ENCODE data around the gene LY6G5C.

Gene LY6G5C, protein sequence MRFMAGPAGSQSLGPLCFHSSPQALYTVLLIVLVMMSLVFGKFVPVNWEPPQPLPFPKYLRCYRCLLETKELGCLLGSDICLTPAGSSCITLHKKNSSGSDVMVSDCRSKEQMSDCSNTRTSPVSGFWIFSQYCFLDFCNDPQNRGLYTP
- 0.69 to 2.2 (median 1.4) reads per million in 18 experiments for total RNA-seq

GRCh38 chr6:31680226-31681134, at the start of gene LY6G5C:
LY6G5C (minus strand) TSS chr6:31681067; CDS start chr6:31680373, 694 bp downstream.
- peak; percentile 73 to 77 for DNase-seq

DNA sequence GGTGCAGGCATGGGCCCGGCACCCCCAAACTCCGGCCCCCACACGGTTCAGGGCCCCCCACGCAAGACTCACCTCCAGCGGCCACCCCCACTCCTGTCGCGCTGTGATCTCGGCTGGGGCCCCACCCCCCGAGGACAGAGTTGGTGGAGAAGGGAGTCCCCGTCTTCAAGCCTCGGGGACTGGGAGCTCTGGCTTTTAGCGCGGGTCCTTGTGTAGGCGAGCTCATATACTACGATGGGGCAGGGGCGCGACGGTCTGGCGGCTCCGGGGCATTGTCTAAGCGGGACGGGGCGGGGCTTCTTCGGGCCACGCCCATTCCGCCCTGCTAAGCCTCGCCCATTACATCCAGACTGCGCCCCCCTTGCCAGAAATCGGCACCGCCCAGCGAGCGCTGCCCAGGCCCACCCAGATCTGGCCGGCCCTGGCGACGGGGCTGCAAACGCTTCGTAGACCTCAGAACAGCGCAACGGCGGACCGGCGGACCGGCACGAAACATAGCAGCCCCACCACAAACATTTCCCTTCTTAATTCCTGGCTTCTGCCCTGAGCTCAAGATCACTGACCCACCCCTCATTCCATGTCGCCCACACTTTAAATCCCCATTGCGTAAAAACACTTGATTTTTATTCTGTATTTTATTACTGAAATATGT, 49.2 kb upstream of the LY6G5C start:
- DNase-seq, result peak; percentile 59 to 70

DNA sequence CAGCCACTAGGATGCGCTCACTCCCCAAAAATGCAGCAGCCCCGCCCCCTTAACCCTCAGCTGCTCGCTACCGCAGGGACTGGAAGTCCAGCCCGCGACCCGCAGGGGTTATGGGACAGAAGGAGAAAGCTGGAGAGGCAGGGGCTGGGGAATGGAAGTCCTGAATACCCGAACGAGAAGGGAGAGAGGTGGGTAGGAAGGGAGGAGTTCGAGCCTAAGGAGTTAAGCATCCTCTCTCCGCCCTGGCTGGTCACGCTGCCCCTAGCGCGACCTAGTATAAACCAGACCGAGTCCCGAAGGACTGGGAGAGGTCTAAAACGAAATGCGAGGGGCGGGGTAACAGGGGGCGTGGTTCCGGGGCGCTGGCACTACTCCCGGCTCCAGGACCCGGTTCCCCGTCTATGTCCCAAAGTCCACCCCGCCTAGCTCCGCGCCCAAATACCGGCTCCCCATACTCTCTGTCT, 48.7 kb upstream of the LY6G5C start:
- DNase-seq, result peak; percentile 87 to 89

DNA sequence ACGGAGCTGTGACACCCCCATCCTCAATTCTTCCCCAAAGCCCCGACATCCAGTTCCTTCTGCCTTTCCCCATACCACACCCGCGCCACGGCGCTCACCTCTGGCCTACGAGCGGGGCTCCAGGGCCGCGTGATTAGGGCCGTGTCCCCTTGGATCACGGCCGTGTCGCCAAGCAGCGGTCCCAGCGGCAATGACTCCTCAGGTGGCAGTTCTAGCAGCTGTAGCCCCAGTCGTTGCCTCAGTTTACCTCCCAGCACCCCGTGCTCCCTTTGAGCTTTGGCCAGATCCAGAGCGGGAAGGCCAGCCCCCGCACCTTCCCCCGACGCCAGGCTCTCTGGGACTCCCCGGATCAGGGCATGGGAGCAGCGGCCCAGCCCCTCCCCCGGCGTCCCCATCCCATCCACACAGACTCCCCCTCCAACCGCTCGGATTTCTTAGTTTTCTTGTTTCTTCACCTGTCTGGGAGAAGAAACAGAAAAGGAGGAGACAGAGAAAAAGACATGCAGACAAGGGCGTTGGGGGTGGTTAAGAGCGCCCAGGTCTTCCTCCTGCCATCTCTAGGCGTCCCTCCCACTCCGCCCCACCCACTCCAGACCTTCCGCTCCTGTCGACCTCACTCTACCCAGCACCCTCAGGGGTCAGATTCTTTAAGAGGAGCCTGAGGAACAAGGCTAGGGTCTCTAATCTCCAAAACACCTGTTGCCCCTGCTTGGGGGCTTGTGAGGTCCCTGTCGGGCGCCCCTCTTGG, 48.1 kb upstream of the LY6G5C start, which contains the start of gene DDAH2:
DDAH2 (minus strand) TSS at position 533 of the 748 bp plus-strand sequence; CDS start at position 395, 138 bp downstream.
- no peak for DNase-seq

DNA sequence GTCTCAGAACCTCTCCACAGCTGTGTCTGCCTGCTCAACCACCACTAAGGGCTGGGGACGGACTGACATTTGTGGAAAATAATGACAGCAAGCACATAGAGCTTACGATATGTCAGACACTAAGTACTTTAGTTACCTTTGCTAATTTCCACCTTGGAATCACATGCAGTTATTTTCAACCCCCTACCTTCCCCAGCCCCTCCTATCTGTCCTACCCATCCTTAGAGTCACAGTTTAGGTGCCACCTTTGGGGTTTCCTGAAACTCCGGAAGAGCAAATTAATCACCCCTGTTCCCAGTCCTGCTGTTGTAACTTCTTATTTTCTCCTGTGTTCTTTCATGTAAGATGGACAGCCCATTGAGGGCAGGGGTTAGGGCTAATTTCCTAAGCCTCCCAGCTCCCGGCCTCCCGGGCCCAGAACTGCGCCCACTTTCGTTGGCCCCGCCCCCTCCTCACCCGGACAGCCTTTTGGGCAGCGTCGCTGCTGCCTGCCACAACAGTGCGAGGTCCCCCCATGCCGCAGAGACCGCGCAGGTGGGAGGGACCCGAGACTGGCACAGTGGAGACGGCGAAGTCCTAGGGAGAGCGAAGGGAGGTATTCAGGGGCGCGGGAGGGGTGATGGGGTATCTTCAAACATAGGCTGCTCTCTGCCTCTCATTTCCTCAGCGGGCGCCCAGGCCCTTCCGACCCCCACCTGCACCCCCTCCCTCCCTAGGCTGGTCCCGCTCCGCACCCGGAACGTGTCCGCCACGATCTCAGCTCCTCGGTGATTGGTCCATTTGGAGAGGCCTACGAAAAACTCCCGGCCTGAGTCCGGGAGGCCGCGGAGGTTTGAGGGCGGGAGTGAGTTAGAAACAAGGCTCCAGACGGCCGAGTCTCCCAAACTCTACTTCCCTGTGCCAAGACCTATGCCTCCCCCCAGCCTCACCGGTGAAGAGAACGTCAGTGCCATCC, 47.1 kb upstream of the LY6G5C start:
- DNase-seq, result no peak

DNA sequence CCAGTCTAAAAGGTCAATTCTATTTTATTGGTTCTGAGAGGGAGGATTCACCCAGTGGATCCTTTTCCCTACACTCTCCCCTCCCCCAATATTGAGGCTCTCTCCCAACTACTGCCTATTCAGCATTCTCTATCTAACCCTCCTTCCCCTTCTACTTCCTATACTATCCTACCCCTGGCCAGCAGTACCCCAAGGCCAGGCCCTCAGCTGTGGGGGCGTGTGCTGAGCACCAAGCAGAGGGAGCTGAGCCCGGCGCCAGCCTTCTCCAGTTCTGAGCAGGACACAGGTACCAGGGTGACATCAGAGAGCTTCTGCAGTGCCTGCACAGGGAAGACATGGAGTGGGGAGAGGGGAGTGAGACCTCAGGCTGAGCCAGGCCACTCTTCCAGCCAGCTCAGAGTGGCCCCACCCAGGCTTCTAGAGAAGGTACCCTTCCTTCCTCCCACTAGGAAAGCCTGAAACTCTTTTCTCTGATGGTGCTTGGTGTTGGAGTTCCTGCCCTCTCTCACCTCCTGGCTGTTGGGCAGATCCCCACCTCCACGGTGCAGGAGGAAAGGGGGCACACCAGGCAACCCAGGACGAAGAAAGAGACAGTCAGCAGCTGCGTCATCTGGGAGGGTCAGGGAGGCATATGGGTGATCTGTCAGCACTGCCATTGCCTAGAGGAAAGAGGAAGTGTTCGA, 46.3 kb upstream of the LY6G5C start:
- peak; percentile 77 to 88 for DNase-seq

DNA sequence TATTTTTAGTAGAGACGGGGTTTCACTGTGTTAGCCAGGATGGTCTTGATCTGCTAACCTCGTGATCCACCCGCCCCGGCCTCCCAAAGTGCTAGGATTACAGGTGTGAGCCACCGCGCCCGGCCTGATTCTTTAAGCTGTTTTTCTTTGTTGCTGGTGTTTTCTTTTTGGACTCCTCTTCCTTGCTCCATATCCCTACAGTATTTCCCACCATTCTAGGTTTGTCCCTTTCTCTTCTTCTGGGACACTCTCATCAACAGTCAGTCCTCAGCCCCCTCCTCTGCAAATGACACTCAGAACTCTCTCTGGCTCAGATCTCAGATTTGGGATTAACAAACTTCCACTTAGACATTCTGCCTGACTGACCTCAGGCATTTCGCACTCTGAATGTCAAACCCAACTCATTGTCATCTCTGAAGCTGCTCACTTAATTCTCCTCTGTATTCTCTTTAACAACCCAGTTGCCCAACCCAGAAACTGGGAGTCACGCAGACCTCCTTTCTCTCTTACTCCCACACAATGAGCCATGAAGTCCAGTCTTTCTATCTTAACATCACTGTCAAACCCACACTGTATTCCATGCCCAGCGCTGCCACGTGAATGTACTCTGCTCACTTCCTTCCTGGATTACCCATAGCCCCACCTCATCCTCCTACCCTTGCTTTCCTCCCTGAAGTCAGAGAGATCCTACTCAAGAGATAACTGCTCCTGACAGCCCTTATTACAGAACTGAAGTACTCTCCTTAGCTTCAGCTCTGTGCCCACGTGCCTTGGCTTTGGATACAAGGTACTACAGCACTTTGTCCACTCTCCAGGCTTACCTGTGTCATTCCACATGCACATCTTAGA, 44.9 kb upstream of the LY6G5C start:
- DNase-seq, result peak; percentile 91 to 95

- DNase-seq, result no peak
Measured at GRCh38 chr6:31723980-31724691, 43.3 kb upstream of the LY6G5C start.

DNA sequence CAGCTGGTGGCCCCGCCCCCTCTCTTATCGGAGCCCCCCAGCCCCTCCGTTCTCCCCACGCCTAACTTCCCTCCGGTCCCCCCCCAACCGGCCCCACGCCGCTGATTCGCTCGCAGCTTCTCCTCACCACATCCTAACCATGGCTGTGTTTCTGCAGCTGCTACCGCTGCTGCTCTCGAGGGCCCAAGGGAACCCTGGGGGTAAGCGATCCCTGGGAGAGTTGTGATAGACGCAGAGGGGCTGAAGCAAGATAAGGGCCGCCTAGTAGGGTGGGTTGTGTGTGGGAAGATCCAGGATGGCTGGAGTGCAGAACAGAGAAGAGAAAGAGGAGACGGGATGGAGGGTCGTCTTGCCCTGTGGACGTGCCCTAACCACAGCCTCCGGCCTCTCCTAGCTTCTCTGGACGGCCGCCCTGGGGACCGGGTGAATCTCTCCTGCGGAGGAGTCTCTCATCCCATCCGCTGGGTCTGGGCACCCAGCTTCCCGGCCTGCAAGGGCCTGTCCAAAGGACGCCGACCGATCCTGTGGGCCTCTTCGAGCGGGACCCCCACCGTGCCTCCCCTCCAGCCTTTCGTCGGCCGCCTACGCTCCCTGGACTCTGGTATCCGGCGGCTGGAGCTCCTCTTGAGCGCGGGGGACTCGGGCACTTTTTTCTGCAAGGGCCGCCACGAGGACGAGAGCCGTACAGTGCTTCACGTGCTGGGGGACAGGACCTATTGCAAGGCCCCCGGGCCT, 42.5 kb upstream of the LY6G5C start, which contains the start of gene MPIG6B:
MPIG6B (plus strand) TSS at position 129 of the 735 bp plus-strand sequence; CDS start at position 140, 11 bp downstream.
- DNase-seq, result no peak

- no peak for DNase-seq
Measured at GRCh38 chr6:31722173-31722572, 41.3 kb upstream of the LY6G5C start.

DNA sequence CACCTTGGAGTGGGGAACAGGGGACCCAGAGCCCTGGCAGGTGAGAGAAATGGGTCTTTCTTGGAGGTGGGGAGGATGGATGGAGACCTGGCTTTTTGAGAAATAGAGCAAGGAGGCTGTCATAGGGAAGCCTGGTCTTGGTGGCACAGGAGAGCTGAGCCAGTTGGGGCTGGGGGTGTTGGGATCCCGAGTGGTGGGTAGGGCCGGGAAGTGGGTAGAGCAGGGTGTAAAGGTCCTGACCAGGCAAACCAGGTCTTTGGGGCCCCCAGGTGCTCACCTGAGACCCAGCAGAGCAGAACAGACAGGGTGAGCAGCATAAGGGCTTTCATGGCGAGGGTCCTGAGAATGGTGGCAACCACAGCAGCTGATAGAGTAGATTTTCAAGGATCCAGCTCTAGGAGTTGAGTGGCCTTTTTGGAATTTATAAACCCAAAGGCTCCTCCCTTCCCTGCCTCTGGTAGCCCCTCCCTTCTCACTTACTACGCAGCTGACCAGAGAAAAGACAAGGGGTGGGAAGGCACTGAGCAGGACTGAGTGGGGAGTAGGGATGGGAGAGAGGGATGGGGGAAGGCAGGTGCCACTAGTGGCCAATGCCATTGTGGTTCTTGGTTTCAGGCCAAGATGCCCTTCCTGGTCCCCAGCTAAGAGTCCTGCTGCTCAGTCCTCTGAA, 40.6 kb upstream of the LY6G5C start, which contains the start of gene LY6G6C:
LY6G6C (minus strand) TSS at position 396 of the 670 bp plus-strand sequence; CDS start at position 329, 67 bp downstream.
- DNase-seq, result no peak

- DNase-seq, result no peak
Measured at GRCh38 chr6:31720196-31720770, 39.4 kb upstream of the LY6G5C start.

GRCh38 chr6:31719001-31719400, 38.1 kb upstream of the LY6G5C start:
- no peak for DNase-seq

DNA sequence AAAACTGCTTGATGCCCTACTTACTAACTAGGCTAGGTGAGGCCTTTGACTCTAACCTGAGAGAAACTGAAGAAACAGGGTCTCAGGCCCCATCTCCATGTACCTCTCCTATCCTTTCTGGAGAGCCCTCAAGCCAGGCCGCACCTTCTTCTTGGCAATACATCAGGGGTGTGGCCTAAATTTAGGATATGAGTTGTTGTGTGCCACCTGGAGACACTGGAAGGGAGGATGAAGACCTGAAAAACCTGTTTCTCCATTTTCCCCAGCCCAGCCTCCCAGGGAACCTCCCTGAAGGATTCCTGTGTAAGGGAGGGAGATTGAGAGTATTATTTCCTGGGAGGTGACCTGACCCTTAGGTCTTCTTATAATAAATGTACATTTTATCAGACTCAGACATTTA, 37.4 kb upstream of the LY6G5C start:
- DNase-seq, result no peak

- DNase-seq, result no peak
Measured at GRCh38 chr6:31717499-31718222, 36.8 kb upstream of the LY6G5C start.

All from inflammatory macrophage (primary cell).